H9 (cell line): Measurements from ENCODE around the gene CERS6. TPM values are rescaled to one million over a fixed set of nuclear protein-coding genes. Genes with fewer than 3 reads are reported as not detected.

Experiments used
- DNase-seq: peaks from one replicate; pipeline ENCODE4 v3.0.0-alpha.2; 2017
- H2AFZ ChIP-seq: one replicate; pipeline ENCODE4 v1.6.1; 2013; ENCODE audit warnings: mild to moderate bottlenecking, low read length, control low read depth, moderate library complexity
- H2AK5ac ChIP-seq: 2 replicates; pipeline ENCODE4 v1.6.1; 2013; ENCODE audit warnings: low read length, control low read depth, mixed read lengths; ENCODE audit not compliant: insufficient read length
- H2BK120ac ChIP-seq: one replicate; pipeline ENCODE4 v1.6.1; 2013; ENCODE audit warnings: low read depth, mild to moderate bottlenecking, low read length, control low read depth, inconsistent platforms; ENCODE audit not compliant: poor library complexity, severe bottlenecking
- H2BK12ac ChIP-seq: 2 replicates; pipeline ENCODE4 v1.6.1; 2013; ENCODE audit warnings: low read length, control low read depth, mixed read lengths, low read depth; ENCODE audit not compliant: insufficient read length
- H2BK15ac ChIP-seq: 2 replicates; pipeline ENCODE4 v1.6.1; 2013; ENCODE audit warnings: low read depth, low read length, control low read depth
- H2BK20ac ChIP-seq: one replicate; pipeline ENCODE4 v1.6.1; 2013; ENCODE audit warnings: low read depth, mild to moderate bottlenecking, low read length, control low read depth, inconsistent platforms; ENCODE audit not compliant: poor library complexity, severe bottlenecking
- H2BK5ac ChIP-seq: 2 replicates; pipeline ENCODE4 v1.6.1; 2013; ENCODE audit warnings: low read length, control low read depth, mixed read lengths; ENCODE audit not compliant: insufficient read length
- H3K14ac ChIP-seq: 2 replicates; pipeline ENCODE4 v1.6.1; 2013; ENCODE audit warnings: low read length, control low read depth; ENCODE audit not compliant: insufficient read depth
- H3K18ac ChIP-seq: 2 replicates; pipeline ENCODE4 v1.6.1; 2013; ENCODE audit warnings: low read depth, mild to moderate bottlenecking, mixed read lengths, low read length, control low read depth; ENCODE audit not compliant: insufficient read length
- H3K23ac ChIP-seq: 2 replicates; pipeline ENCODE4 v1.6.1; 2013; ENCODE audit warnings: low read length, control low read depth, mixed read lengths, low read depth; ENCODE audit not compliant: insufficient read length
- H3K23me2 ChIP-seq: 2 replicates; pipeline ENCODE4 v1.6.1; 2013; ENCODE audit warnings: low read depth, mild to moderate bottlenecking, mixed read lengths, low read length, control low read depth; ENCODE audit not compliant: insufficient read length, poor library complexity, severe bottlenecking
- H3K27ac ChIP-seq: 2 replicates; pipeline ENCODE4 v1.5.1; 2013; ENCODE audit warnings: low read length, control low read depth, mixed read lengths, low read depth; ENCODE audit not compliant: insufficient read length
- H3K27me3 ChIP-seq: 2 replicates; pipeline ENCODE4 v1.6.1; 2013; ENCODE audit warnings: low read length, control low read depth, inconsistent platforms; ENCODE audit not compliant: insufficient read depth
- H3K4ac ChIP-seq: 2 replicates; pipeline ENCODE4 v1.6.1; 2013; ENCODE audit warnings: low read depth, mild to moderate bottlenecking, control low read depth, inconsistent platforms, low read length, moderate library complexity
- H3K4me1 ChIP-seq: 2 replicates; pipeline ENCODE4 v1.6.1; 2013; ENCODE audit warnings: low read length, control low read depth, inconsistent platforms; ENCODE audit not compliant: insufficient read depth
- H3K4me2 ChIP-seq: 2 replicates; pipeline ENCODE4 v1.6.1; 2013; ENCODE audit warnings: low read length, control low read depth, mixed read lengths; ENCODE audit not compliant: insufficient read length, insufficient read depth
- H3K56ac ChIP-seq: 2 replicates; pipeline ENCODE4 v1.6.1; 2013; ENCODE audit warnings: low read depth, mild to moderate bottlenecking, mixed read lengths, low read length, control low read depth; ENCODE audit not compliant: insufficient read length
- H3K79me1 ChIP-seq: 2 replicates; pipeline ENCODE4 v1.6.1; 2013; ENCODE audit warnings: low read depth, mild to moderate bottlenecking, moderate library complexity, low read length, control low read depth, inconsistent platforms; ENCODE audit not compliant: insufficient read depth, poor library complexity, severe bottlenecking
- H3K79me2 ChIP-seq: 2 replicates; pipeline ENCODE4 v1.6.1; 2013; ENCODE audit warnings: low read length, control low read depth, inconsistent platforms; ENCODE audit not compliant: insufficient read depth
- H3K9ac ChIP-seq: 2 replicates; pipeline ENCODE4 v1.6.1; 2013; ENCODE audit warnings: low read length, control low read depth, mixed read lengths; ENCODE audit not compliant: insufficient read length; ENCODE audit errors: extremely low read depth
- H3K9me3 ChIP-seq: one replicate; pipeline ENCODE4 v1.6.1; 2013; ENCODE audit warnings: low read depth, low read length, inconsistent platforms; ENCODE audit not compliant: control insufficient read depth
- H3T11ph ChIP-seq: one replicate; pipeline ENCODE4 v1.6.1; 2013; ENCODE audit warnings: mild to moderate bottlenecking, low read length, control low read depth, inconsistent platforms
- H4K20me1 ChIP-seq: one replicate; pipeline ENCODE4 v1.6.1; 2013; ENCODE audit not compliant: control insufficient read depth, insufficient read length, insufficient read depth
- H4K5ac ChIP-seq: 2 replicates; pipeline ENCODE4 v1.6.1; 2013; ENCODE audit warnings: low read depth, mild to moderate bottlenecking, mixed read lengths, low read length, control low read depth; ENCODE audit not compliant: insufficient read length
- H4K8ac ChIP-seq: replicated peaks from 2 replicates; pipeline ENCODE4 v1.6.1; 2013; ENCODE audit warnings: low read length, control low read depth, mixed read lengths, low read depth; ENCODE audit not compliant: insufficient read length
- H4K91ac ChIP-seq: 2 replicates; pipeline ENCODE4 v1.6.1; 2013; ENCODE audit warnings: low read depth, mild to moderate bottlenecking, moderate library complexity, mixed read lengths, low read length, control low read depth; ENCODE audit not compliant: insufficient read length
- H3K27ac Mint-ChIP-seq, 3 experiments: 2 replicates in 2 of 3; 3 replicates in 1 of 3; pipeline ENCODE4 v1.8.0; 2020 to 2021; ENCODE audit warnings: mixed read lengths in 3 of 3, mild to moderate bottlenecking in 1 of 3, moderate library complexity in 1 of 3
- H3K27me3 Mint-ChIP-seq: 2 replicates; pipeline ENCODE4 v1.8.0; 2021; ENCODE audit warnings: low read depth, mild to moderate bottlenecking, moderate library complexity, mixed read lengths
- H3K36me3 Mint-ChIP-seq, 3 experiments: 2 replicates in 2 of 3; 3 replicates in 1 of 3; pipeline ENCODE4 v1.8.0; 2020 to 2021; ENCODE audit warnings: low read depth in 3 of 3, mixed read lengths in 3 of 3; ENCODE audit not compliant: insufficient read depth in 1 of 3
- H3K4me1 Mint-ChIP-seq, 2 experiments: 2 replicates each; pipeline ENCODE4 v1.8.0; 2020; ENCODE audit warnings: mixed read lengths in 2 of 2
- H3K4me3 Mint-ChIP-seq, 2 experiments: 2 replicates in 1 of 2; 3 replicates in 1 of 2; pipeline ENCODE4 v1.8.0; 2020 to 2021; ENCODE audit warnings: mild to moderate bottlenecking in 2 of 2, mixed read lengths in 2 of 2, moderate library complexity in 1 of 2
- H3K9me3 Mint-ChIP-seq, 2 experiments: 2 replicates in 1 of 2; 3 replicates in 1 of 2; pipeline ENCODE4 v1.8.0; 2020; ENCODE audit warnings: mild to moderate bottlenecking in 2 of 2, mixed read lengths in 2 of 2, moderate library complexity in 1 of 2
- WGBS: extraction: QIAGEN DNeasy Blood & Tissue Kit; methylation state at CpG from one replicate; pipeline ENCODE4 v1.1.7; 2013; ENCODE audit warnings: missing lambda C conversion rate, low lambda C conversion rate, mixed read lengths; ENCODE audit not compliant: insufficient read length; ENCODE audit errors: extremely low coverage; 5-methylcytosine and 5-hydroxymethylcytosine counted together
- total RNA-seq: library from RNA; stranded (reverse); gene quantifications from 2 replicates; pipeline ENCODE4 v1.2.1, GENCODE V29; 2021
- TF ChIP-seq, protein P1 (sequence below): fragments of 200-600 bp; sonication (generic); conservative IDR thresholded peaks from 3 replicates; pipeline ENCODE4 v1.8.0; 2021; ENCODE audit warnings: antibody characterized with exemption, mild to moderate bottlenecking

The CERS6 gene
- total RNA-seq, 1 experiment from 2014 or later = 17.7 TPM

DNA sequence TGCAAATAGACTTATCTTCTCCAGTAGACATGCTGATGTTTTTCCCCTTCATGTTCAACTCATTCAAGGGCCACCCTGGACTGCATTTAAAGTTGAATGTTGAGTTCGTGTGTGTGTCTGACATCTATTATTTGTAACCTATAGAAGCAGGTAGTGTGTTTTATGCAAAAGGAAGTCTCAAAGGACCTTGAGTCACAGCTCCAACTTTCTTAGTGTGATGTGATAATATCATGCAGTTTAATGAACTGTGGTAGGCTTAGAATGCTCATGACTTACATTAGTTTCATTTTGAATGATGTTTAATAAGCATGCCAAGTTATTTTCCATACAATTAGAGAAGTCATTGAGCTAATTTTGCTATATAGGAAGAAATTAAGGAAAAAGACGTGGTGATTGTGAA, 67.9 kb downstream of the CERS6 start:
- no peaks in the 10 kb centered on the region for H3K27me3 Mint-ChIP-seq
- no peak overlapping the region for H3K4me2 ChIP-seq
- no peak overlapping the region for H3K56ac ChIP-seq
- no peak overlapping the region for H2BK20ac ChIP-seq
- no peak overlapping the region for H3K4ac ChIP-seq
- no peak overlapping the region for H3K18ac ChIP-seq
- peaks cover 40 to 52% of the 10 kb centered on the region in 2 experiments for H3K4me1 Mint-ChIP-seq
- H3K27ac Mint-ChIP-seq = no peak overlapping the region; a peak in 1 of 7 replicates
- peaks cover 0 to 5% (median 0%) of the 10 kb centered on the region in 3 experiments; a peak in 1 of 7 replicates for H3K36me3 Mint-ChIP-seq
- peaks cover 5% of the 10 kb centered on the region for H3K79me1 ChIP-seq
- H3K4me3 Mint-ChIP-seq = no peak overlapping the region
- H2BK120ac ChIP-seq = no peak overlapping the region
- H3K27ac ChIP-seq = no peak overlapping the region
- no peak overlapping the region for H4K5ac ChIP-seq
- H2BK12ac ChIP-seq = no peak overlapping the region
- no peak overlapping the region for H3T11ph ChIP-seq
- no peak overlapping the region for H4K8ac ChIP-seq
- no peak overlapping the region for H2AFZ ChIP-seq
- H4K20me1 ChIP-seq = no peaks in the 10 kb centered on the region
- H3K79me2 ChIP-seq = peaks cover 11% of the 10 kb centered on the region; the same call in 1 of the 2 replicates
- no peak overlapping the region for H4K91ac ChIP-seq
- no peak overlapping the region for H3K14ac ChIP-seq
- no peak overlapping the region for H3K9ac ChIP-seq
- no peaks in the 10 kb centered on the region for H3K9me3 ChIP-seq
- H3K9me3 Mint-ChIP-seq = no peaks in the 10 kb centered on the region; a peak in 1 of 5 replicates
- no peak for DNase-seq
- H3K4me1 ChIP-seq = peaks cover 8% of the 10 kb centered on the region; the same call in 1 of the 2 replicates
- no peaks in the 10 kb centered on the region for H3K27me3 ChIP-seq
- no peak overlapping the region for H3K23ac ChIP-seq
- H2BK15ac ChIP-seq = no peak overlapping the region
- TF ChIP-seq, protein P1, sequence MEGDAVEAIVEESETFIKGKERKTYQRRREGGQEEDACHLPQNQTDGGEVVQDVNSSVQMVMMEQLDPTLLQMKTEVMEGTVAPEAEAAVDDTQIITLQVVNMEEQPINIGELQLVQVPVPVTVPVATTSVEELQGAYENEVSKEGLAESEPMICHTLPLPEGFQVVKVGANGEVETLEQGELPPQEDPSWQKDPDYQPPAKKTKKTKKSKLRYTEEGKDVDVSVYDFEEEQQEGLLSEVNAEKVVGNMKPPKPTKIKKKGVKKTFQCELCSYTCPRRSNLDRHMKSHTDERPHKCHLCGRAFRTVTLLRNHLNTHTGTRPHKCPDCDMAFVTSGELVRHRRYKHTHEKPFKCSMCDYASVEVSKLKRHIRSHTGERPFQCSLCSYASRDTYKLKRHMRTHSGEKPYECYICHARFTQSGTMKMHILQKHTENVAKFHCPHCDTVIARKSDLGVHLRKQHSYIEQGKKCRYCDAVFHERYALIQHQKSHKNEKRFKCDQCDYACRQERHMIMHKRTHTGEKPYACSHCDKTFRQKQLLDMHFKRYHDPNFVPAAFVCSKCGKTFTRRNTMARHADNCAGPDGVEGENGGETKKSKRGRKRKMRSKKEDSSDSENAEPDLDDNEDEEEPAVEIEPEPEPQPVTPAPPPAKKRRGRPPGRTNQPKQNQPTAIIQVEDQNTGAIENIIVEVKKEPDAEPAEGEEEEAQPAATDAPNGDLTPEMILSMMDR = no peak
- no peak overlapping the region for H2AK5ac ChIP-seq
- no peaks in the 10 kb centered on the region for H3K23me2 ChIP-seq
- H2BK5ac ChIP-seq = no peak overlapping the region
- no CpG with 5 or more reads among the region's 2 CpGs for WGBS
